B cell (primary cell): Measurements from ENCODE around the gene PKNOX2. TPM values are rescaled to one million over a fixed set of nuclear protein-coding genes. Genes with fewer than 3 reads are reported as not detected.

Experiments used
- ATAC-seq: fragments of 200-7000 bp; cut with Tn5 transposase; one replicate; pipeline ENCODE4 v1.10.0; 2021; ENCODE audit warnings: low read depth, mild to moderate bottlenecking, moderate number of reproducible peaks, moderate library complexity
- CTCF ChIA-PET: fragments of 350-600 bp; sonication (Branson Sonifier 250); formaldehyde crosslinking; loops from one replicate; lab custom pipeline; 2021; ENCODE audit warnings: antibody characterized with exemption, inconsistent platforms; lab: Charles Lee
- POLR2A ChIA-PET: fragments of 350-600 bp; sonication (Branson Sonifier 250); formaldehyde crosslinking; loops from one replicate; lab custom pipeline; 2021; ENCODE audit warnings: antibody characterized with exemption; lab: Charles Lee
- DNase-seq: peaks from one replicate; pipeline ENCODE4 v3.0.0; 2013
- H2AFZ ChIP-seq: 2 replicates; pipeline ENCODE4 v1.6.1; 2012; ENCODE audit warnings: mild to moderate bottlenecking, low read depth, low read length; ENCODE audit not compliant: insufficient read depth, poor library complexity, severe bottlenecking
- H3K27ac ChIP-seq, 2 donors: 1 replicate in 1 of 2; 2 replicates in 1 of 2; pipeline ENCODE4 v1.5.1; 2012 to 2013; ENCODE audit warnings: low read length in 2 of 2, mild to moderate bottlenecking in 2 of 2, moderate library complexity in 1 of 2
- H3K27me3 ChIP-seq, 4 experiments: fragments of 200-600 bp in 1 of 4; sonication (generic) in 1 of 4; replicated peaks in 1 of 4; 1 replicate in 2 of 4; 2 replicates in 2 of 4; pipeline versions ENCODE4 v1.6.1 to v1.7.0; 2013 to 2016; ENCODE audit warnings: low read length in 3 of 4, mild to moderate bottlenecking in 2 of 4, mixed read lengths in 1 of 4, moderate library complexity in 1 of 4; ENCODE audit not compliant: insufficient read depth in 4 of 4, control insufficient read depth in 3 of 4; ENCODE audit errors: control extremely low read depth in 1 of 4
- H3K36me3 ChIP-seq, 2 experiments: replicated peaks in 1 of 2; 1 replicate in 1 of 2; 2 replicates in 1 of 2; pipeline versions ENCODE4 v1.6.1 to v1.7.1; 2013; ENCODE audit warnings: low read length in 1 of 2; ENCODE audit not compliant: insufficient read depth in 2 of 2, control insufficient read depth in 1 of 2; ENCODE audit errors: control extremely low read depth in 1 of 2, extremely low read depth in 1 of 2
- H3K4me1 ChIP-seq, 2 donors: fragments of 200-600 bp in 1 of 2; sonication (generic) in 1 of 2; 1 replicate in 1 of 2; 2 replicates in 1 of 2; pipeline versions ENCODE4 v1.5.1 to v1.6.1; 2013 to 2017; ENCODE audit warnings: low read length in 2 of 2; ENCODE audit not compliant: control insufficient read depth in 2 of 2, insufficient read depth in 2 of 2
- H3K4me2 ChIP-seq: replicated peaks from 2 replicates; pipeline ENCODE3; 2012; ENCODE audit warnings: mild to moderate bottlenecking, low read depth, low read length; ENCODE audit not compliant: poor library complexity, severe bottlenecking
- H3K4me3 ChIP-seq, 5 experiments: fragments of 200-600 bp in 1 of 5; sonication (generic) in 1 of 5; 1 replicate in 3 of 5; 2 replicates in 2 of 5; pipeline versions ENCODE4 v1.5.1 to v1.7.0; 2011 to 2016; ENCODE audit warnings: low read length in 4 of 5, mild to moderate bottlenecking in 4 of 5, low read depth in 2 of 5, control low read depth in 1 of 5, moderate library complexity in 1 of 5; ENCODE audit not compliant: insufficient read depth in 1 of 5; ENCODE audit errors: control extremely low read depth in 1 of 5, extremely low read depth in 1 of 5
- H3K79me2 ChIP-seq: fragments of 200-600 bp; sonication (generic); one replicate; pipeline ENCODE4 v1.6.0; 2016; ENCODE audit warnings: low read length; ENCODE audit not compliant: control insufficient read depth, insufficient read depth
- H3K9ac ChIP-seq: fragments of 200-600 bp; sonication (generic); 2 replicates; pipeline ENCODE4 v1.6.1; 2017; ENCODE audit warnings: mild to moderate bottlenecking, low read length, moderate library complexity
- H3K9me3 ChIP-seq, 3 donors: one replicate each; pipeline versions ENCODE4 v1.6.1 to v1.7.1; 2013; ENCODE audit warnings: low read length in 2 of 3; ENCODE audit not compliant: control insufficient read depth in 2 of 3, insufficient read depth in 1 of 3; ENCODE audit errors: control extremely low read depth in 1 of 3
- H4K20me1 ChIP-seq: 2 replicates; pipeline ENCODE4 v1.6.0; 2012; ENCODE audit warnings: mild to moderate bottlenecking, low read length; ENCODE audit not compliant: insufficient read depth, control insufficient read depth, poor library complexity, severe bottlenecking
- H3K27ac Mint-ChIP-seq: one replicate; pipeline ENCODE4 v1.8.0; 2021; ENCODE audit warnings: mixed read lengths
- H3K27me3 Mint-ChIP-seq: one replicate; pipeline ENCODE4 v1.8.0; 2021; ENCODE audit warnings: mixed read lengths
- H3K4me1 Mint-ChIP-seq: one replicate; pipeline ENCODE4 v1.8.0; 2021; ENCODE audit warnings: mixed read lengths
- H3K4me3 Mint-ChIP-seq: one replicate; pipeline ENCODE4 v1.8.0; 2021; ENCODE audit warnings: mixed read lengths
- H3K9me3 Mint-ChIP-seq: one replicate; pipeline ENCODE4 v1.8.0; 2022; ENCODE audit warnings: mixed read lengths; ENCODE audit not compliant: insufficient read depth
- CTCF ChIP-seq: fragments of 200-600 bp; IDR thresholded peaks from one replicate; pipeline ENCODE4 v1.8.0; 2022; ENCODE audit warnings: antibody characterized with exemption, mild to moderate bottlenecking
- EZH2 ChIP-seq: IDR thresholded peaks from 2 replicates; pipeline ENCODE4 v1.6.1; 2012; ENCODE audit warnings: borderline replicate concordance, low read depth, mild to moderate bottlenecking, moderate library complexity, low read length; ENCODE audit not compliant: insufficient read depth, poor library complexity, severe bottlenecking
- WGBS: methylation state at CpG from one replicate; pipeline ENCODE4 v1.1.5; 2013; ENCODE audit warnings: missing lambda C conversion rate; ENCODE audit not compliant: insufficient coverage; 5-methylcytosine and 5-hydroxymethylcytosine counted together
- intact Hi-C: fragments of 100-400 bp; cut with micrococcal nuclease; formaldehyde crosslinking; loops from one replicate; pipeline ENCODE4 v1.10.0; 2022
- polyA plus RNA-seq: library from polyadenylated mRNA; depleted of rRNA; stranded (reverse); fragments of >200 nt; gene quantifications from 2 replicates; pipeline ENCODE4 v1.2.3, GENCODE V29; 2012
- total RNA-seq, 2 donors: library from RNA; stranded (reverse); fragments of 120-200 nt in 1 of 2; gene quantifications; 1 replicate in 1 of 2; 2 replicates in 1 of 2; pipeline versions ENCODE4 v1.2.3 to v1.2.4, GENCODE V29; 2013 to 2022

The PKNOX2 gene
- total and polyA plus RNA-seq, 2 donors (not counting 1 experiment from before 2014, with no cell fraction given) = not detected

DNA sequence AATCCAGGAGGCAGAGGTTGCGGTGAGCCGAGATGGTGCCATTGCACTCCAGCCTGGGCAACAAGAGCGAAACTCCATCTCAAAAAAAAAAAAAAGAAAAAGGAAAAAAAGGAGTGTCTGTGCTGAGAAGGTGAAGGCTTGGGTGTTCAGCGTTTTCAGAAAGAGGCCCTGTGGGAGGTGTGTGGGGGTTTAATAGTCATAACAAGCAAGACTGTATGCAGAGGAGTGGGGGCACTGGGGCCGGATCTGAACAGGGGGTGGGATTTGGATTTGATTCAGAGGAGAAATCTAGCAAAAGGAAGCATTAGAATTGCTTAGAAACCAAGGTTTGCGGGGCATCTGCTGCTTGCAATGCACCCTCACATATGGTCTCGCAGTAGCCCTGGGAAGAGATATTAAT is 195.5 kb downstream of the PKNOX2 start:
- Mint-ChIP-seq H3K9me3 (no peaks in the 10 kb centered on the region), H3K4me1 (peaks cover 2% of the 10 kb centered on the region), H3K27ac (no peak overlapping the region), H3K27me3 (peaks cover 3% of the 10 kb centered on the region), H3K4me3 (no peak overlapping the region)
- H3K27me3 ChIP-seq = no peaks in the 10 kb centered on the region
- ChIA-PET POLR2A (no interaction called here), CTCF (interaction anchor here (0.6 kb wide), 1 partner anchor 479 kb away, joined by 3 read pairs; no protein-coding TSS in a partner anchor)
- H2AFZ ChIP-seq = no peak overlapping the region
- 88% methylated on average over 3 of the region's 7 CpGs for WGBS
- H3K27ac ChIP-seq = no peak overlapping the region
- TF ChIP-seq CTCF = no peak
- H4K20me1 ChIP-seq = no peaks in the 10 kb centered on the region
- H3K4me2 ChIP-seq = no peak overlapping the region
- H3K36me3 ChIP-seq = no peaks in the 10 kb centered on the region
- H3K4me3 ChIP-seq = no peak overlapping the region
- no peak for DNase-seq
- H3K9me3 ChIP-seq = peaks cover 0 to 3% (median 0%) of the 10 kb centered on the region in 3 donors
- intact Hi-C loops = no loop called here
- no peaks in the 10 kb centered on the region for H3K4me1 ChIP-seq
- no peak overlapping the region for H3K9ac ChIP-seq
- no peaks in the 10 kb centered on the region for H3K79me2 ChIP-seq
- ATAC-seq = no peak

DNA sequence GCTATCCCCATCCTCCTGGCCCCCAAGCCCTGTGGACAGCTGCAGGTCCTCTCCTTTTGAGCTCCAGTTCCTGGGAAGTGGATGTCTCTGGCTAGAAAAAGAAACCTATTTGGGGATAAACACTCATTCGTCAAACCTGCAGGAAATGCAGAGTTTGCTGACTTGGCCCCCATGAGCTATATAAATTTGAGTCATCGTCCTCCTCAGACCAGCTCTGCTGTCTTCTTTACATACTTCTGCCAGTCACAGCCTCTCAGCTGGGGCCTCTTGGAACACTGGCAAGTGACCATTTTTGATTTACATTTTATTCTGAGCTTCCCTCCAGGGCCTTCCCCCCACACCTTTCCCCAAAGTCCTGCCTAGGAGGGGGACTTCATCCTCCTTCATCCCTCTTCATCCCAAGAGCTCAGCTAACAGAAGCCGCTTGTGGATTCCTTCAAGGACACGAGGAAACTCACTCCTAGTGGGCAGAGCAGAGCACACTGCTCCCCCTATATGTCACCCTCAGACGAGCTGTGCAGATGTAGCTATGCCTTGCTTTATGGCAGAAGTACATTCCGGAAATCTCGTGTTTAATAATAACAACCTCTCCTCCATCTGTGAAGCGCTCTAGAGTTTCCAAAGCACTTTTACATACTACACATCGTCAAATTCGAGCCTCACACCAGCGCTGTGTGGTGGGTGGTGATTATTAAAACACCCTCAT is 199.7 kb downstream of the PKNOX2 start:
- no peak overlapping the region for H3K4me3 Mint-ChIP-seq
- Histone ChIP-seq H3K27ac (no peak overlapping the region), H3K4me2 (no peak overlapping the region), H3K79me2 (no peaks in the 10 kb centered on the region), H4K20me1 (no peaks in the 10 kb centered on the region), H3K9ac (no peak overlapping the region), H2AFZ (no peak overlapping the region), H3K4me1 (no peaks in the 10 kb centered on the region), H3K9me3 (peaks cover 0 to 3% (median 0%) of the 10 kb centered on the region in 3 donors), H3K36me3 (no peaks in the 10 kb centered on the region), H3K27me3 (peaks cover 0 to 2% (median 0%) of the 10 kb centered on the region in 4 experiments), H3K4me3 (no peak overlapping the region)
- no peaks in the 10 kb centered on the region for H3K4me1 Mint-ChIP-seq
- WGBS = 68% methylated on average over 5 of the region's 11 CpGs
- ATAC-seq (no peak), DNase-seq (no peak)
- no peaks in the 10 kb centered on the region for H3K9me3 Mint-ChIP-seq
- CTCF ChIA-PET = no interaction called here
- intact Hi-C loops = no loop called here
- POLR2A ChIA-PET = no interaction called here
- TF ChIP-seq EZH2 = no peak
- TF ChIP-seq CTCF = no peak
- no peak overlapping the region for H3K27ac Mint-ChIP-seq
- H3K27me3 Mint-ChIP-seq = peaks cover 14% of the 10 kb centered on the region
